ENCODE results near the gene SLC12A5.

GRCh38 chr20:46017272-46017671 lies 11.7 kb upstream of the SLC12A5 start:
- TF ChIP-seq KDM5A (IDR thresholded peaks at IDR 0.05) (no peak), CTCF (IDR thresholded peaks at IDR 0.05) (no peak), HDAC2 (IDR thresholded peaks at IDR 0.05) (no peak), RCOR1 (IDR thresholded peaks at IDR 0.05; ENCODE audit: low read depth, low read length) (no peak), POLR2A (IDR thresholded peaks at IDR 0.05; ENCODE audit: low read length) (no peak)
